Activated T-cell treated with anti-CD3 and anti-CD28 coated beads for 24 hours (primary cell): Measurements from ENCODE around the gene SNRPN.
"Not testable (repeated sequence)": the region's sequence is repeated elsewhere in the genome, so short reads cannot be mapped to it uniquely, and the experiment has no call there.

ENCODE experiments used
- DNase-seq: peaks from one replicate; pipeline ENCODE4 v3.0.0-alpha.2; 2020; ENCODE audit warnings: low read depth

SNRPN gene

DNA sequence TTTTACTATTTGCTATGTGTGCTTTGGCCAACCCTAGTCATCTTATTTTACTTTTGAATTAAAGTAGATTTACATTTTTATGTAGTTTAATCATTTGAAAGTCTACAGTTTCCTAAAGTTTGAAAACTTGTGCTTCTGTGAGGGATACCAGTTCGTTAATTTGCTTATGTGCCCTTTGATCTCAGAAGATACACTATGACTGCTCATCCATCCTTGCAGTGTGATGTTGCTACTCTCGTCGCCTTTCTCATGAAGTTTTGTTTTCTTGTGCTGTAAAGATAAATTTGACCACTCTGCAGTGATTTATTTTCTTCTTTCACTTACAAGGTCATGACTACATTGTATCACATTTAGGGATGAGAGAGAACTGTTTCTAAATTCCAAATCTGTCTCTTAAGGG lies 16.3 kb downstream of the SNRPN start:
- no peak for DNase-seq

DNA sequence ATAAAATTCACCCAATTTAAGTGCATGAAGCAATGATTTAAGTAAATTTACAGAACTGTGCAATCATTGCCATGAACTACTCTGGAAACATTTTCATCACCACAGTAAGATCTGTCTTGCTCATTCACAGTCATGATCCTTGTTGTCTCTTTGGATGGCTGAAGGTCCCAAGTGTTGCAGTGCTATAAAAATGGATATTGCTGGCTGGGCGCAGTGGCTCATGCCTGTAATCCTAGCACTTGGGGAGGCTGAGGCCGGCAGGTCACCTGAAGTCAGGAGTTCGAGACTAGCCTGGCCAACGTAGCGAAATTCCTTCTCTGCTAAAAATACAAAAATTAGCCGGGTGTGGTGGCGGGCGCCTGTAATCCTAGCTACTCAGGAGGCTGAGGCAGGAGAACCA lies 17.0 kb downstream of the SNRPN start:
- no peak for DNase-seq

DNA sequence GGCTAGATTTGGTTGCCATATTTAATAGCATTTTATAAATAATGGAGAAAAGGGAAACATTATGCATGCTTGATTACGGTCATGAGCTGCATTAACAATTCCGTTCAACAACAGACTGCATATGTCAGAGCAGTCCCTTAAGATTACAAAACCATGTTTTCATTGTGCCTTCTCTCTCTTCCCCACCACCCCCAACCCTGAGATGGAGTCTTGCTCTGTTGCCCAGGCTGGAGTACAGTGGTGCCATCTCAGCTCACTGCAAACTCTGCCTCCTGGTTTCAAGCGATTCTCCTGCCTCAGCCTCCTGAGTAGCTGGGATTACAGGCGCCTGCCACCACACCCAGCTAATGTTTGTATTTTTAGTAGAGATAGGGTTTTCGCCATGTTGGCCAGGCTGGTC lies 17.9 kb downstream of the SNRPN start:
- not testable (repeated sequence) for DNase-seq

DNA sequence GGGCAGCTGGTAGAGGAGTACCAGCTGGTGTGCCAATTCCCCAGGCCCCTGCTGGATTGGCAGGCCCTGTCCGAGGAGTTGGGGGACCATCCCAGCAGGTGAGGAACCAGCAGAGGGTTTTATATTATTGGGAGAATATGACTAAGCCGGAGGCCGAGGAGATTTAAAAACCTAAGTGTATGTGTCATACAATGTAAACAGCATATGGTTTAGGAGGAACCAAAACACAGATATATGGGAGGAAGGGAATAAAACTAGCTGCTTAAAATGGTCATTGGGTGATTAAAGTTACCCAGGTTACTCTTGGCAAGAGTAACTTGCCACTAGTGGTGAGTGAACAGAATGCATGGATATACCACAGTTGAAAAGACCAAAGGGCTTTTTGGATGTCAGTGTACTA lies 22.1 kb downstream of the SNRPN start:
- DNase-seq = no peak

DNA sequence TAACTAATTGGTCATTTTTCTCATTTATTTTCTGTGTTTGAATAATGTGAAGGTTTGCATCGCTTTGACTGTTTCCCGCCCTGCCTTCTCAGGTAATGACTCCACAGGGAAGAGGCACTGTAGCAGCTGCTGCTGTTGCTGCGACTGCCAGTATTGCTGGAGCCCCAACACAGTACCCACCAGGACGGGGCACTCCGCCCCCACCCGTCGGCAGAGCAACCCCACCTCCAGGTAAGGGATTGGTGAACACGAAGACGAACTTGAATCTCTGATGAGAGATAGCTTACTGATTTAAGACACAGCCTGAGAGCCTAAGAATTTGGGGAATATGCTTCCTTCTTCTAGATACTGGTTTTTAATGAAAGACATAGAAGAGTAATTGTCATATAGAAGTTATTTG lies 22.9 kb downstream of the SNRPN start:
- no peak for DNase-seq

DNA sequence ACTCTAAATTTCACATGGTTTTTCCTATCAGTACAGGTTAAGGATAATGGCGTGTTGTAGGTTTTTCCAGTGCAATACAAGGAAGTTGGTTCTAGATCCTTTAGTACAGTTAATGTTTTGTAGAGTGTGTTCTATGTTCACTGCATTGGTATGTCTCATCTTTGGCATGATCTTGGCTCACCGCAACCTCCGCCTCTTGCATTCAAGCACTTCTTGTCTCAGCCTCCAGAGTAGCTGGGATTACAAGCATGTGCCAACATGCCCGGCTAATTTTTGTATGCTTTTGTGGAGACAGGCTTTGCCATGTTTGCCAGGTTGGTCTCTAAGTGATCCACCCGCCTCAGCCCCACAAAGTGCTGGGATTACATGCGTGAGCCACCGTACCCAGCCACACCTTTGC lies 30.4 kb downstream of the SNRPN start:
- no peak for DNase-seq

DNA sequence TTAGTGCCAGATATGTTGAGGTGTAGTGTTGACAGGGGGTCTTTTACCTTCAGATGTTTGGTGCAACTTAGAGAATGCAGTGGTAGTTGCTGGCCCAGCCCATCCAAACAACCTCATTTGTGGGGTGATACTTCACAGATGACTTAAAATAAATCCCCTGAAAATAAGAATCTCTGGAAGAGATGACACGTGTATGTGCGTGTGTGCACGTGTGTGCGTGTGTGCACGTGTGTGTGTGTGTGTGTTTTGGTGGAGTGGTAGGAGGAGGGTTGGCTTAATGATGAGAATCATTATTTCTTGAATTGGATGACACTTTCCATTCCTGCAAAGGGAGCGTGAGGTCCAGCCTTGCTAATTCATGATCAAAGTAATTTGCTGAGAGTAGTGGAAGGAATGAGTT lies 31.9 kb downstream of the SNRPN start:
- no peak for DNase-seq

DNA sequence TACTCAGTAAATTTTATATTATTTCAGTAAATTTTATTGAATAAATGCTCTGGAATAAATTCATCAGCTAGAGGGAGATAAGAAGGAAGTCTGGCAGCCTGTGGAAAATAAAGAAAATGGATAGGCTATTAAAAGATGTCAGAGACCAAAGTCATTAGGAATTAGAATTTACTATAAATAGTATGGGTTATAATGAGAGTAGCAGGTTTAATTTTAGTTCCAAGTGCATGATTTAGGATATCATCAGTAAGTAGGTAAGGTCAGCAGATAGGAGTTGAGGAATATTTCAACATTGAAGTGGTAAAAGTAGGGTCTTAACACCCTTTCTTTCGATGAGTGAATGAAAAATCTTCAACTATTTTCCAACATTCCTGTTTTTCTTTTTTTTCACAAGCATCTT lies 64.6 kb downstream of the SNRPN start:
- DNase-seq = no peak

DNA sequence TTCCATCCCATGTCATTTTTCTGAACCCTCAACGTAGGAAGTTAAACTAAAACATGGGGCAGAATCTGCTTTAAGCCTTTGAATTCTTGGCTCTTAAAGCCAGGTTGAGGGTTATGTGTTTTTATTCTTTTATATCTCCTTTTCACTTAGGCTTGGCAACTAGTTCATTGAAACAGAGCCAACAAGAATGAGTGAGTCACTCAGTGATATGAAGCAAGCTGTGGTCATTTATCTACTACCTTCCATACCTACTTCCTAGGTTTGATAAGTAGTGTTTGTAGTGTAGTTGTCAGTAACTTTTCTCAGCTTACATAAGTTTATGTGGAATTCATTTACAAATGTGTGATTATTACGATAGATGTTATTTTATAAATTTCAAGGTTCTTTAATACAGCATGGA lies 67.4 kb downstream of the SNRPN start:
- DNase-seq = no peak
